Mesothelial cell of epicardium (in vitro differentiated cells): ENCODE measurements around the gene IL1RN. TPM values are rescaled to one million over a fixed set of nuclear protein-coding genes. Genes with fewer than 3 reads are reported as not detected.

Experiments used
- DNase-seq, 2 experiments: peaks; one replicate each; pipeline ENCODE4 v3.0.0; 2021; ENCODE audit warnings: low spot score in 2 of 2; ENCODE audit not compliant: unreplicated experiment in 2 of 2
- H3K27ac Mint-ChIP-seq: 2 replicates; pipeline ENCODE4 v1.8.0; 2021; ENCODE audit warnings: mixed read lengths
- H3K27me3 Mint-ChIP-seq: 2 replicates; pipeline ENCODE4 v1.8.0; 2021; ENCODE audit warnings: low read depth, mixed read lengths
- H3K36me3 Mint-ChIP-seq: 2 replicates; pipeline ENCODE4 v1.8.0; 2021; ENCODE audit warnings: mixed read lengths
- H3K4me1 Mint-ChIP-seq: 2 replicates; pipeline ENCODE4 v1.8.0; 2021; ENCODE audit warnings: mixed read lengths
- H3K4me3 Mint-ChIP-seq: 2 replicates; pipeline ENCODE4 v1.8.0; 2021; ENCODE audit warnings: mild to moderate bottlenecking, moderate library complexity, mixed read lengths
- H3K9me3 Mint-ChIP-seq: 2 replicates; pipeline ENCODE4 v1.8.0; 2021; ENCODE audit warnings: mixed read lengths
- CTCF ChIP-seq: fragments of 200-600 bp; sonication (generic); IDR thresholded peaks from one replicate; pipeline ENCODE4 v1.5.0; 2021; ENCODE audit warnings: antibody characterized with exemption; ENCODE audit not compliant: unreplicated experiment
- total RNA-seq: library from RNA; stranded (reverse); gene quantifications from 3 replicates; pipeline ENCODE4 v1.2.1, GENCODE V29; 2021

The IL1RN gene
- total RNA-seq, 1 donor from 2014 or later = not detected

GRCh38 chr2:113131352-113132185, 4.2 kb downstream of the IL1RN start:
- Mint-ChIP-seq H3K4me1 (no peaks in the 10 kb centered on the region), H3K27ac (no peak overlapping the region), H3K4me3 (no peak overlapping the region), H3K36me3 (no peaks in the 10 kb centered on the region), H3K9me3 (no peaks in the 10 kb centered on the region), H3K27me3 (peaks cover 15% of the 10 kb centered on the region)
- DNase-seq = no peak
- TF ChIP-seq CTCF = no peak

GRCh38 chr2:113132414-113133021, 5.1 kb downstream of the IL1RN start:
- Mint-ChIP-seq H3K4me1 (no peaks in the 10 kb centered on the region), H3K27me3 (peaks cover 9% of the 10 kb centered on the region), H3K27ac (no peak overlapping the region), H3K4me3 (no peak overlapping the region), H3K36me3 (no peaks in the 10 kb centered on the region), H3K9me3 (no peaks in the 10 kb centered on the region)
- DNase-seq = no peak
- no peak for TF ChIP-seq CTCF

GRCh38 chr2:113133704-113134598, 6.6 kb downstream of the IL1RN start:
- TF ChIP-seq CTCF = no peak
- Mint-ChIP-seq H3K27ac (no peak overlapping the region), H3K27me3 (peaks cover 7% of the 10 kb centered on the region), H3K4me3 (no peak overlapping the region), H3K9me3 (no peaks in the 10 kb centered on the region), H3K4me1 (peaks cover 8% of the 10 kb centered on the region), H3K36me3 (no peaks in the 10 kb centered on the region)
- no peak for DNase-seq

- TF ChIP-seq CTCF = no peak
- Mint-ChIP-seq H3K4me1 (peaks cover 10% of the 10 kb centered on the region), H3K4me3 (no peak overlapping the region), H3K36me3 (no peaks in the 10 kb centered on the region), H3K9me3 (no peaks in the 10 kb centered on the region), H3K27ac (no peak overlapping the region), H3K27me3 (peaks cover 7% of the 10 kb centered on the region)
- no peak for DNase-seq
Observed at GRCh38 chr2:113134717-113135116, 7.3 kb downstream of the IL1RN start.

GRCh38 chr2:113135317-113135716, 7.9 kb downstream of the IL1RN start:
- Mint-ChIP-seq H3K27ac (no peak overlapping the region), H3K4me1 (peaks cover 10% of the 10 kb centered on the region), H3K27me3 (peaks cover 7% of the 10 kb centered on the region), H3K4me3 (no peak overlapping the region), H3K36me3 (no peaks in the 10 kb centered on the region), H3K9me3 (no peaks in the 10 kb centered on the region)
- DNase-seq = no peak
- no peak for TF ChIP-seq CTCF
